Neutrophil (primary cell): Measurements from ENCODE around the gene PTGR2.

Experiments used
- H3K27ac ChIP-seq: fragments of 200-600 bp; sonication (generic); 2 replicates; pipeline ENCODE4 v1.5.1; 2016; ENCODE audit warnings: mild to moderate bottlenecking, moderate library complexity
- H3K27me3 ChIP-seq: fragments of 200-600 bp; sonication (generic); 2 replicates; pipeline ENCODE4 v1.6.0; 2016; ENCODE audit warnings: mild to moderate bottlenecking
- H3K36me3 ChIP-seq: fragments of 200-600 bp; sonication (generic); 2 replicates; pipeline ENCODE4 v1.5.1; 2017
- H3K4me1 ChIP-seq, 2 experiments: fragments of 200-600 bp in 1 of 2; sonication (generic) in 1 of 2; 1 replicate in 1 of 2; 2 replicates in 1 of 2; pipeline versions ENCODE4 v1.5.1 to v1.6.1; 2013 to 2016; ENCODE audit warnings: low read depth in 1 of 2, low read length in 1 of 2, mild to moderate bottlenecking in 1 of 2, moderate library complexity in 1 of 2; ENCODE audit not compliant: control insufficient read depth in 1 of 2, insufficient read depth in 1 of 2
- H3K4me3 ChIP-seq, 2 experiments: fragments of 200-600 bp in 1 of 2; sonication (generic) in 1 of 2; 1 replicate in 1 of 2; 2 replicates in 1 of 2; pipeline ENCODE4 v1.5.1; 2013 to 2016; ENCODE audit warnings: low read depth in 1 of 2, low read length in 1 of 2, mild to moderate bottlenecking in 1 of 2, moderate library complexity in 1 of 2
- H3K9me3 ChIP-seq: fragments of 200-600 bp; sonication (generic); 2 replicates; pipeline ENCODE4 v1.5.1; 2016
- CTCF ChIP-seq: fragments of 200-600 bp; sonication (generic); IDR thresholded peaks from 2 replicates; pipeline ENCODE4 v1.5.1; 2016; ENCODE audit warnings: antibody characterized with exemption

PTGR2 gene

GRCh38 chr14:73851567-73852382 is at the start of gene PTGR2:
TSS of gene PTGR2 (plus strand) at chr14:73851831. CDS start at chr14:73858863, 7,032 bp downstream.
- peak within 1 kb of the TSS; percentile 64 for H3K27ac ChIP-seq
- H3K36me3 ChIP-seq: no peaks in the 10 kb centered on the region
- TF ChIP-seq CTCF: no peak
- H3K27me3 ChIP-seq: no peaks in the 10 kb centered on the region
- H3K4me3 ChIP-seq: peak within 1 kb of the TSS; percentile 64 to 73
- peaks cover 18% of the 10 kb centered on the region in 2 experiments for H3K4me1 ChIP-seq
- H3K9me3 ChIP-seq: no peaks in the 10 kb centered on the region

- TF ChIP-seq CTCF: no peak
- Histone ChIP-seq H3K27me3 (no peaks in the 10 kb centered on the region), H3K36me3 (no peaks in the 10 kb centered on the region), H3K4me1 (no peaks in the 10 kb centered on the region), H3K4me3 (no peak overlapping the region), H3K27ac (no peak overlapping the region), H3K9me3 (no peaks in the 10 kb centered on the region)
Measured at GRCh38 chr14:73802431-73803188, 49.0 kb upstream of the PTGR2 start.

GRCh38 chr14:73804636-73805035 is 47.0 kb upstream of the PTGR2 start:
- H3K27me3 ChIP-seq: no peaks in the 10 kb centered on the region
- no peak for TF ChIP-seq CTCF
- H3K9me3 ChIP-seq: no peaks in the 10 kb centered on the region
- H3K4me3 ChIP-seq: no peak overlapping the region
- no peaks in the 10 kb centered on the region for H3K4me1 ChIP-seq
- H3K27ac ChIP-seq: no peak overlapping the region
- H3K36me3 ChIP-seq: no peaks in the 10 kb centered on the region

GRCh38 chr14:73807457-73807856 is 44.2 kb upstream of the PTGR2 start:
- Histone ChIP-seq H3K9me3 (no peaks in the 10 kb centered on the region), H3K27ac (no peak overlapping the region), H3K4me1 (peaks cover 7% of the 10 kb centered on the region in 2 experiments), H3K36me3 (no peaks in the 10 kb centered on the region), H3K4me3 (no peak overlapping the region), H3K27me3 (no peaks in the 10 kb centered on the region)
- no peak for TF ChIP-seq CTCF

- Histone ChIP-seq H3K36me3 (no peaks in the 10 kb centered on the region), H3K9me3 (no peaks in the 10 kb centered on the region), H3K27me3 (no peaks in the 10 kb centered on the region), H3K4me1 (peaks cover 7% of the 10 kb centered on the region in 2 experiments), H3K4me3 (no peak overlapping the region), H3K27ac (no peak overlapping the region)
- TF ChIP-seq CTCF: no peak
Measured at GRCh38 chr14:73809391-73809790, 42.2 kb upstream of the PTGR2 start.
